Islet precursor cell (in vitro differentiated cells): ENCODE measurements around the gene GABPA.
A peak's percentile ranks its signal among the peaks of the same experiment; 100 is the strongest.

Experiments
- DNase-seq: peaks from one replicate; pipeline ENCODE4 v3.0.0-alpha.2; 2018

Gene GABPA

GRCh38 chr21:25813917-25814316 lies 79.1 kb downstream of the GABPA start:
- DNase-seq, result no peak

GRCh38 chr21:25818121-25818520 lies 83.3 kb downstream of the GABPA start:
- peak; percentile 75 for DNase-seq

GRCh38 chr21:25818551-25818950 lies 83.8 kb downstream of the GABPA start:
- DNase-seq, result no peak
